HCT116 (cell line): Measurements from ENCODE around the gene SPACA9. TPM values are rescaled to one million over a fixed set of nuclear protein-coding genes. Genes with fewer than 3 reads are reported as not detected.

Source experiments
- ATAC-seq: fragments of 200-7000 bp; cut with Tn5 transposase; 2 replicates; pipeline ENCODE4 v1.9.1; 2020; ENCODE audit warnings: mild to moderate bottlenecking, moderate library complexity
- BruUV-seq: library from RNA; stranded (reverse); fragments of 400-500 nt; replicated peaks from 2 replicates; lab custom pipeline; 2021; lab: Mats Ljungman, UMichigan
- CTCF ChIA-PET: fragments of 300-600 bp; sonication (Branson Sonifier 250); formaldehyde crosslinking; loops from one replicate; lab custom pipeline; 2021; ENCODE audit warnings: antibody characterized with exemption; lab: Charles Lee
- POLR2A ChIA-PET: fragments of 300-600, 350-600 bp; sonication (Branson Sonifier 250); formaldehyde crosslinking; loops from one replicate; lab custom pipeline; 2021; ENCODE audit warnings: antibody characterized with exemption; lab: Charles Lee
- RAD21 ChIA-PET, 2 experiments: fragments of 300-600 bp; sonication (Branson Sonifier 250); formaldehyde crosslinking; loops; one replicate each; lab custom pipeline; 2023; ENCODE audit warnings: low total read pairs in 2 of 2; ENCODE audit not compliant: uncharacterized antibody in 2 of 2, unreplicated experiment in 2 of 2, low non-redundant PET in 1 of 2; lab: Charles Lee
- DNase-seq: peaks from one replicate; pipeline ENCODE4 v3.0.0-alpha.2; 2010; ENCODE audit warnings: low read depth, low spot score
- H2AFZ ChIP-seq: fragments of 200-600 bp; shearing (Covaris generic), sonication (generic); 2 replicates; pipeline ENCODE4 v1.6.1; 2017; ENCODE audit warnings: low read depth, mixed run types, mixed read lengths, antibody characterized with exemption, low read length; ENCODE audit not compliant: poor library complexity, severe bottlenecking
- H3K27ac ChIP-seq: 2 replicates; pipeline ENCODE4 v1.5.1; 2012; ENCODE audit warnings: low read depth, low read length
- H3K27me3 ChIP-seq: fragments of 200-600 bp; sonication (generic); 2 replicates; pipeline ENCODE4 v1.6.1; 2016; ENCODE audit warnings: mixed run types, low read length, mixed read lengths; ENCODE audit not compliant: insufficient read depth
- H3K36me3 ChIP-seq, 2 experiments: fragments of 200-500 bp in 1 of 2; fragments of 200-600 bp in 1 of 2; sonication (Bioruptor generic) in 1 of 2; sonication (generic) in 1 of 2; 2 replicates each; pipeline versions ENCODE4 v1.5.1 to v1.6.1; 2014 to 2016; ENCODE audit warnings: low read length in 2 of 2, inconsistent platforms in 1 of 2, mixed read lengths in 1 of 2, mixed run types in 1 of 2; ENCODE audit not compliant: insufficient read depth in 2 of 2, control insufficient read depth in 1 of 2
- H3K4me1 ChIP-seq, 2 experiments: fragments of 200-600 bp in 1 of 2; sonication (generic) in 1 of 2; 2 replicates each; pipeline versions ENCODE4 v1.5.1 to v1.6.1; 2012 to 2017; ENCODE audit warnings: low read length in 2 of 2, inconsistent platforms in 1 of 2, mild to moderate bottlenecking in 1 of 2, mixed read lengths in 1 of 2, mixed run types in 1 of 2, moderate library complexity in 1 of 2; ENCODE audit not compliant: insufficient read depth in 2 of 2, control insufficient read depth in 1 of 2
- H3K4me2 ChIP-seq: fragments of 200-600 bp; sonication (generic); 2 replicates; pipeline ENCODE4 v1.6.1; 2017; ENCODE audit warnings: mixed run types, low read length, mixed read lengths
- H3K4me3 ChIP-seq, 2 experiments: fragments of 200-600 bp in 1 of 2; sonication (generic) in 1 of 2; replicated peaks in 1 of 2; 2 replicates each; pipeline ENCODE4 v1.5.1; 2011 to 2016; ENCODE audit warnings: low read length in 2 of 2, control low read depth in 1 of 2, low read depth in 1 of 2, mild to moderate bottlenecking in 1 of 2, mixed read lengths in 1 of 2, mixed run types in 1 of 2
- H3K79me2 ChIP-seq: fragments of 200-600 bp; sonication (generic); 2 replicates; pipeline ENCODE4 v1.6.1; 2017; ENCODE audit warnings: mild to moderate bottlenecking, mixed run types, low read length, moderate library complexity, mixed read lengths; ENCODE audit not compliant: insufficient read depth
- H3K9ac ChIP-seq: fragments of 200-600 bp; sonication (generic); 2 replicates; pipeline ENCODE4 v1.6.1; 2016; ENCODE audit warnings: low read length, mixed read lengths
- H3K9me2 ChIP-seq: fragments of 200-600 bp; sonication (generic), shearing (Covaris generic); 2 replicates; pipeline ENCODE4 v1.6.1; 2017; ENCODE audit warnings: mixed run types, mild to moderate bottlenecking, moderate library complexity; ENCODE audit not compliant: insufficient read depth
- H3K9me3 ChIP-seq, 2 experiments: fragments of 200-500 bp in 1 of 2; fragments of 200-600 bp in 1 of 2; sonication (Bioruptor generic) in 1 of 2; sonication (generic) in 1 of 2; 2 replicates each; pipeline ENCODE4 v1.6.1; 2014 to 2017; ENCODE audit warnings: low read length in 2 of 2, mixed read lengths in 2 of 2, inconsistent platforms in 1 of 2, low read depth in 1 of 2, mild to moderate bottlenecking in 1 of 2, mixed run types in 1 of 2, moderate library complexity in 1 of 2; ENCODE audit not compliant: control insufficient read depth in 1 of 2, insufficient read depth in 1 of 2
- H4K20me1 ChIP-seq: fragments of 200-600 bp; sonication (generic), shearing (Covaris generic); 2 replicates; pipeline ENCODE4 v1.6.1; 2017; ENCODE audit warnings: mixed run types, mild to moderate bottlenecking, moderate library complexity; ENCODE audit not compliant: insufficient read depth
- CTCF ChIP-seq, 3 experiments: fragments of 200-600 bp in 1 of 3; sonication (generic) in 1 of 3; IDR thresholded peaks in 2 of 3; conservative IDR thresholded peaks in 1 of 3; 2 replicates each; pipeline ENCODE4 v1.5.1; 2012 to 2017; ENCODE audit warnings: low read depth in 2 of 3, low read length in 2 of 3, antibody characterized with exemption in 1 of 3, borderline replicate concordance in 1 of 3, control low read depth in 1 of 3, mild to moderate bottlenecking in 1 of 3, mixed read lengths in 1 of 3, mixed run types in 1 of 3, moderate library complexity in 1 of 3; ENCODE audit not compliant: insufficient read depth in 1 of 3
- ELF1 ChIP-seq: IDR thresholded peaks from 2 replicates; pipeline ENCODE4 v1.6.1; 2012; ENCODE audit warnings: low read depth, borderline replicate concordance
- EZH2 ChIP-seq: fragments of 200-600 bp; sonication (generic); IDR thresholded peaks from 2 replicates; pipeline ENCODE4 v1.6.1; 2017; ENCODE audit warnings: antibody characterized with exemption, mixed run types
- FOSL1 ChIP-seq: IDR thresholded peaks from 2 replicates; pipeline ENCODE4 v1.6.1; 2012; ENCODE audit warnings: low read depth
- REST ChIP-seq: IDR thresholded peaks from 2 replicates; pipeline ENCODE4 v1.6.1; 2012; ENCODE audit warnings: low read depth
- intact Hi-C: fragments of 100-400 bp; cut with micrococcal nuclease; formaldehyde crosslinking; loops from 2 replicates; pipeline ENCODE4 v1.10.0; 2022
- total RNA-seq: library from RNA; stranded (reverse); gene quantifications from one replicate; pipeline ENCODE4 v1.2.1, GENCODE V29; 2021; ENCODE audit not compliant: unreplicated experiment

Gene SPACA9
- total RNA-seq, 1 experiment from 2014 or later: 8.0 TPM

GRCh38 chr9:132866898-132867297 lies 11.8 kb upstream of the SPACA9 start (continued):
- no peak for TF ChIP-seq CTCF (IDR thresholded peaks at IDR 0.05 in 2 of 3, conservative IDR thresholded peaks at IDR 0.05 in 1 of 3; ENCODE audit: borderline replicate concordance in 1 of 3, insufficient read depth in 1 of 3, low read depth in 2 of 3, low read length in 2 of 3)

- BruUV-seq: no TSS peak
- no peak overlapping the region for H3K9ac ChIP-seq
Measured at GRCh38 chr9:132869266-132869665, 9.4 kb upstream of the SPACA9 start.

More at GRCh38 chr9:132869266-132869665, 9.4 kb upstream of the SPACA9 start:
- POLR2A ChIA-PET: no interaction called here
- H3K79me2 ChIP-seq: no peaks in the 10 kb centered on the region
- ATAC-seq (no peak), DNase-seq (no peak)
- H4K20me1 ChIP-seq: no peaks in the 10 kb centered on the region
- no peak overlapping the region for H3K4me3 ChIP-seq
- H3K4me1 ChIP-seq: no peaks in the 10 kb centered on the region
- H3K4me2 ChIP-seq: no peak overlapping the region
- CTCF ChIA-PET: no interaction called here
- RAD21 ChIA-PET: no interaction called here
- H3K9me3 ChIP-seq: no peaks in the 10 kb centered on the region
- H3K27me3 ChIP-seq: no peaks in the 10 kb centered on the region
- H3K27ac ChIP-seq: no peak overlapping the region
- no peaks in the 10 kb centered on the region for H3K9me2 ChIP-seq
- no peaks in the 10 kb centered on the region for H3K36me3 ChIP-seq
- H2AFZ ChIP-seq: no peak overlapping the region
- TF ChIP-seq EZH2 (no peak), FOSL1 (no peak), ELF1 (no peak), REST (no peak)
- intact Hi-C loops: no loop called here
